Keratinocyte (primary cell): ENCODE results near the gene MYRIP. TPM values are rescaled to one million over a fixed set of nuclear protein-coding genes. Genes with fewer than 3 reads are reported as not detected.

Experiments used
- DNase-seq: peaks from one replicate; pipeline ENCODE4 v3.0.0-alpha.2; 2011; ENCODE audit warnings: low read depth, missing footprints, low spot score
- FAIRE-seq: peaks from 2 replicates; lab custom pipeline; 2011; peaks lifted over from hg19 to GRCh38; lab: Jason Lieb, UNC
- H2AFZ ChIP-seq: 2 replicates; pipeline ENCODE4 v1.6.0; 2012; ENCODE audit warnings: low read length, control low read depth, inconsistent platforms; ENCODE audit not compliant: control insufficient read depth
- H3K27ac ChIP-seq: 2 replicates; pipeline ENCODE4 v1.5.1; 2011; ENCODE audit warnings: low read length; ENCODE audit not compliant: control insufficient read depth, insufficient read depth
- H3K27me3 ChIP-seq: 3 replicates; pipeline ENCODE4 v1.6.0; 2011; ENCODE audit warnings: low read length; ENCODE audit not compliant: control insufficient read depth, insufficient read depth; ENCODE audit errors: extremely low read depth
- H3K36me3 ChIP-seq, 2 experiments: 2 replicates in 1 of 2; 3 replicates in 1 of 2; pipeline ENCODE4 v1.5.1; 2011; ENCODE audit warnings: low read length in 2 of 2, mild to moderate bottlenecking in 1 of 2; ENCODE audit not compliant: control insufficient read depth in 2 of 2, insufficient read depth in 2 of 2; ENCODE audit errors: extremely low read depth in 1 of 2
- H3K4me1 ChIP-seq: 3 replicates; pipeline ENCODE4 v1.5.1; 2011; ENCODE audit warnings: low read length; ENCODE audit not compliant: control insufficient read depth, insufficient read depth; ENCODE audit errors: extremely low read depth
- H3K4me2 ChIP-seq: 3 replicates; pipeline ENCODE4 v1.6.0; 2011; ENCODE audit warnings: low read depth, low read length; ENCODE audit not compliant: control insufficient read depth, insufficient read depth; ENCODE audit errors: extremely low read depth
- H3K4me3 ChIP-seq, 3 experiments: fragments of 200-600 bp in 1 of 3; sonication (generic) in 1 of 3; 2 replicates in 2 of 3; 3 replicates in 1 of 3; pipeline ENCODE4 v1.5.1; 2011 to 2016; ENCODE audit warnings: low read length in 3 of 3, mild to moderate bottlenecking in 3 of 3, control low read depth in 2 of 3, inconsistent platforms in 1 of 3, low read depth in 1 of 3, mixed read lengths in 1 of 3, mixed run types in 1 of 3, moderate library complexity in 1 of 3; ENCODE audit not compliant: control insufficient read depth in 2 of 3, insufficient read depth in 2 of 3; ENCODE audit errors: extremely low read depth in 1 of 3
- H3K79me2 ChIP-seq: 2 replicates; pipeline ENCODE4 v1.6.0; 2012; ENCODE audit warnings: low read length; ENCODE audit not compliant: control insufficient read depth, insufficient read depth
- H3K9ac ChIP-seq: 3 replicates; pipeline ENCODE4 v1.6.0; 2011; ENCODE audit warnings: low read length; ENCODE audit not compliant: control insufficient read depth, insufficient read depth; ENCODE audit errors: extremely low read depth
- H3K9me1 ChIP-seq: 3 replicates; pipeline ENCODE4 v1.6.0; 2011; ENCODE audit warnings: low read length; ENCODE audit not compliant: control insufficient read depth, insufficient read depth; ENCODE audit errors: extremely low read depth
- H3K9me3 ChIP-seq: 2 replicates; pipeline ENCODE4 v1.5.1; 2012; ENCODE audit warnings: low read depth, low read length; ENCODE audit not compliant: control insufficient read depth
- H4K20me1 ChIP-seq: 3 replicates; pipeline ENCODE4 v1.6.0; 2011; ENCODE audit warnings: low read length; ENCODE audit not compliant: control insufficient read depth, insufficient read depth; ENCODE audit errors: extremely low read depth
- CTCF ChIP-seq, 3 experiments: IDR thresholded peaks in 1 of 3; conservative IDR thresholded peaks in 1 of 3; optimal IDR thresholded peaks in 1 of 3; 2 replicates in 2 of 3; 3 replicates in 1 of 3; pipeline versions ENCODE3 to v1.5.1; 2011; ENCODE audit warnings: low read length in 3 of 3, mild to moderate bottlenecking in 3 of 3, moderate library complexity in 2 of 3, control low read depth in 1 of 3, inconsistent platforms in 1 of 3; ENCODE audit not compliant: insufficient read depth in 2 of 3; ENCODE audit errors: extremely low read depth in 1 of 3
- EZH2 ChIP-seq: IDR thresholded peaks from one replicate; pipeline ENCODE4 v1.6.1; 2012; ENCODE audit warnings: inconsistent platforms, mild to moderate bottlenecking, low read length, moderate library complexity
- dilution Hi-C: fragments of 300-500 bp; cut with MboI; formaldehyde crosslinking; loops from one replicate; pipeline ENCODE4 v1.7.0; 2020; ENCODE audit warnings: low sequenced_read_pairs; ENCODE audit not compliant: extremely low pct_ligation_motif_present
- polyA plus RNA-seq, 5 experiments: library from polyadenylated mRNA; depleted of rRNA in 3 of 5; stranded (reverse) in 3 of 5; stranded (forward) in 1 of 5; unstranded in 1 of 5; fragments of >200 nt; gene quantifications; 1 replicate in 1 of 5; 2 replicates in 3 of 5; 3 replicates in 1 of 5; pipeline versions ENCODE4 v1.2.1 to v1.2.3, GENCODE V29; 2011 to 2012; ENCODE audit warnings: missing spikeins in 2 of 5, low read depth in 1 of 5, low replicate concordance in 1 of 5

The MYRIP gene
- polyA plus RNA-seq, 1 donor (not counting 4 experiments of a cell fraction or from before 2014, with no cell fraction given), result 0.01 TPM

- Histone ChIP-seq H3K4me3 (peak overlapping the region in 1 of 3 experiments; percentile 37), H3K9me3 (no peaks in the 10 kb centered on the region), H3K9ac (no peak overlapping the region), H3K4me1 (peaks cover 8% of the 10 kb centered on the region), H3K36me3 (no peaks in the 10 kb centered on the region), H3K27ac (no peak overlapping the region), H4K20me1 (no peaks in the 10 kb centered on the region), H3K4me2 (peak overlapping the region; percentile 11), H2AFZ (no peak overlapping the region), H3K9me1 (no peaks in the 10 kb centered on the region), H3K27me3 (peaks cover 49% of the 10 kb centered on the region), H3K79me2 (no peaks in the 10 kb centered on the region)
- TF ChIP-seq EZH2 (peak; percentile 97), CTCF (optimal IDR thresholded peaks at IDR 0.05 in 1 of 3, IDR thresholded peaks at IDR 0.05 in 1 of 3, conservative IDR thresholded peaks at IDR 0.05 in 1 of 3; ENCODE audit: extremely low read depth in 1 of 3, insufficient read depth in 2 of 3, low read length in 3 of 3) (no peak)
- FAIRE-seq (no peak), DNase-seq (no peak)
- dilution Hi-C loops, result no loop called here
Observed at GRCh38 chr3:39808467-39809180, 785 bp upstream of the MYRIP start.

- H3K36me3 ChIP-seq, result no peaks in the 10 kb centered on the region
- peak overlapping the region; percentile 58 for H3K4me2 ChIP-seq
- H3K27me3 ChIP-seq, result peaks cover 51% of the 10 kb centered on the region
- DNase-seq, result no peak
- H3K9me3 ChIP-seq, result no peaks in the 10 kb centered on the region
- peak overlapping the region in 1 of 3 experiments; percentile 46 for H3K4me3 ChIP-seq
- dilution Hi-C loops, result no loop called here
- H4K20me1 ChIP-seq, result no peaks in the 10 kb centered on the region
- no peak for FAIRE-seq
- no peaks in the 10 kb centered on the region for H3K9me1 ChIP-seq
- peaks cover 8% of the 10 kb centered on the region for H3K4me1 ChIP-seq
- H3K9ac ChIP-seq, result no peak overlapping the region
- H3K79me2 ChIP-seq, result no peaks in the 10 kb centered on the region
- H3K27ac ChIP-seq, result no peak overlapping the region
- no peak for TF ChIP-seq CTCF (optimal IDR thresholded peaks at IDR 0.05 in 1 of 3, IDR thresholded peaks at IDR 0.05 in 1 of 3, conservative IDR thresholded peaks at IDR 0.05 in 1 of 3; ENCODE audit: extremely low read depth in 1 of 3, insufficient read depth in 2 of 3, low read length in 3 of 3)
- peak; percentile 97 for TF ChIP-seq EZH2
- H2AFZ ChIP-seq, result no peak overlapping the region
Observed at GRCh38 chr3:39809995-39810595, 686 bp downstream of the MYRIP start.
